HEK293 (cell line): ENCODE measurements around the gene TSPAN10.

ENCODE experiments used
- GLI4 ChIP-seq: fragments of 450-650 bp; formaldehyde crosslinking; IDR thresholded peaks from 2 replicates; pipeline ENCODE4 v1.5.1; 2016; ENCODE audit warnings: missing biosample characterization, missing genetic modification characterization
- PRDM1 ChIP-seq: fragments of 450-650 bp; formaldehyde crosslinking; IDR thresholded peaks from 2 replicates; pipeline ENCODE4; 2016; ENCODE audit warnings: missing biosample characterization, missing genetic modification characterization
- TCF7L2 ChIP-seq: IDR thresholded peaks from 2 replicates; pipeline ENCODE4 v1.6.1; 2011; ENCODE audit warnings: low read depth, mild to moderate bottlenecking, inconsistent platforms, low read length, moderate library complexity, borderline replicate concordance
- ZBTB21 ChIP-seq: fragments of 450-650 bp; formaldehyde crosslinking; IDR thresholded peaks from 2 replicates; pipeline ENCODE4 v1.5.1; 2017; ENCODE audit warnings: missing biosample characterization, missing genetic modification characterization
- ZFP37 ChIP-seq: fragments of 450-650 bp; formaldehyde crosslinking; IDR thresholded peaks from 2 replicates; pipeline ENCODE4 v1.5.1; 2016; ENCODE audit warnings: missing biosample characterization, missing genetic modification characterization
- ZNF23 ChIP-seq: fragments of 450-650 bp; formaldehyde crosslinking; IDR thresholded peaks from 2 replicates; pipeline ENCODE4 v1.5.1; 2016; ENCODE audit warnings: missing biosample characterization, missing genetic modification characterization, borderline replicate concordance
- ZNF626 ChIP-seq: fragments of 450-650 bp; sonication (Bioruptor Pico); formaldehyde crosslinking; IDR thresholded peaks from 2 replicates; pipeline ENCODE4 v1.5.1; 2018; ENCODE audit warnings: missing biosample characterization, missing genetic modification characterization, inconsistent platforms
- ZNF701 ChIP-seq: fragments of 450-650 bp; formaldehyde crosslinking; IDR thresholded peaks from 2 replicates; pipeline ENCODE4 v1.5.1; 2016; ENCODE audit warnings: missing biosample characterization, missing genetic modification characterization
- TF ChIP-seq, protein P1 (sequence below): fragments of 450-650 bp; formaldehyde crosslinking; IDR thresholded peaks from 2 replicates; pipeline ENCODE4 v1.5.1; 2016; ENCODE audit warnings: missing biosample characterization, missing genetic modification characterization
- TF ChIP-seq, protein P2 (sequence below): fragments of 450-650 bp; formaldehyde crosslinking; conservative IDR thresholded peaks from 2 replicates; pipeline ENCODE4 v1.5.1; 2016; ENCODE audit warnings: low read depth, missing biosample characterization, missing genetic modification characterization
- TF ChIP-seq, protein P3 (sequence below): fragments of 450-650 bp; formaldehyde crosslinking; IDR thresholded peaks from 2 replicates; pipeline ENCODE4 v1.5.1; 2016; ENCODE audit warnings: missing biosample characterization, missing genetic modification characterization

DNA sequence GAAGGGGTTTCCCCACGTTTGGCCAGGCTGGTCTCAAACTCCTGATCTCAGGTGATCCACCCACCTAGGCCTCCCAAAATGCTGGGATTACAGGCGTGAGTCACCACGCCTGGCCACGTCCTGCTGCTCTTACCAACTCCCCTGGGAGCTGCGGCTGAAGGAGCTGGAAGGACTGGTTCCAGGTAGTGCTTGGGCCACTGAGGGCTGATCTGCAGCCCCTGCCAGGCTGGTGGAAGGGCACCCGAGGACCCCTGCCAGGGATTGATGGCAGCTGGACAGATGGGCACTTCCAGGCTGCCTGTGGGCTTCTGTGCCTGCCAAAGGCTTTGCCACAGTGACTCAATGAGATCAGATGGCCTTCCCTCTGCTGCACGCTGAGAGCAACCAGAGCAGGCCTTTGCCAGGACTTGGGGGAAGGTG, 27.1 kb downstream of the TSPAN10 start:
- TF ChIP-seq ZBTB21 (tag by site-specific recombination) (no peak), GLI4 (no peak), ZFP37 (tag by site-specific recombination) (no peak), PRDM1 (tag by site-specific recombination) (no peak), ZNF23 (tag by site-specific recombination) (no peak), TCF7L2 (no peak), ZNF701 (no peak), ZNF626 (tag by site-specific recombination) (no peak)
- TF ChIP-seq, protein P1, sequence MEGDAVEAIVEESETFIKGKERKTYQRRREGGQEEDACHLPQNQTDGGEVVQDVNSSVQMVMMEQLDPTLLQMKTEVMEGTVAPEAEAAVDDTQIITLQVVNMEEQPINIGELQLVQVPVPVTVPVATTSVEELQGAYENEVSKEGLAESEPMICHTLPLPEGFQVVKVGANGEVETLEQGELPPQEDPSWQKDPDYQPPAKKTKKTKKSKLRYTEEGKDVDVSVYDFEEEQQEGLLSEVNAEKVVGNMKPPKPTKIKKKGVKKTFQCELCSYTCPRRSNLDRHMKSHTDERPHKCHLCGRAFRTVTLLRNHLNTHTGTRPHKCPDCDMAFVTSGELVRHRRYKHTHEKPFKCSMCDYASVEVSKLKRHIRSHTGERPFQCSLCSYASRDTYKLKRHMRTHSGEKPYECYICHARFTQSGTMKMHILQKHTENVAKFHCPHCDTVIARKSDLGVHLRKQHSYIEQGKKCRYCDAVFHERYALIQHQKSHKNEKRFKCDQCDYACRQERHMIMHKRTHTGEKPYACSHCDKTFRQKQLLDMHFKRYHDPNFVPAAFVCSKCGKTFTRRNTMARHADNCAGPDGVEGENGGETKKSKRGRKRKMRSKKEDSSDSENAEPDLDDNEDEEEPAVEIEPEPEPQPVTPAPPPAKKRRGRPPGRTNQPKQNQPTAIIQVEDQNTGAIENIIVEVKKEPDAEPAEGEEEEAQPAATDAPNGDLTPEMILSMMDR (tag by site-specific recombination) = no peak
- TF ChIP-seq, protein P2, sequence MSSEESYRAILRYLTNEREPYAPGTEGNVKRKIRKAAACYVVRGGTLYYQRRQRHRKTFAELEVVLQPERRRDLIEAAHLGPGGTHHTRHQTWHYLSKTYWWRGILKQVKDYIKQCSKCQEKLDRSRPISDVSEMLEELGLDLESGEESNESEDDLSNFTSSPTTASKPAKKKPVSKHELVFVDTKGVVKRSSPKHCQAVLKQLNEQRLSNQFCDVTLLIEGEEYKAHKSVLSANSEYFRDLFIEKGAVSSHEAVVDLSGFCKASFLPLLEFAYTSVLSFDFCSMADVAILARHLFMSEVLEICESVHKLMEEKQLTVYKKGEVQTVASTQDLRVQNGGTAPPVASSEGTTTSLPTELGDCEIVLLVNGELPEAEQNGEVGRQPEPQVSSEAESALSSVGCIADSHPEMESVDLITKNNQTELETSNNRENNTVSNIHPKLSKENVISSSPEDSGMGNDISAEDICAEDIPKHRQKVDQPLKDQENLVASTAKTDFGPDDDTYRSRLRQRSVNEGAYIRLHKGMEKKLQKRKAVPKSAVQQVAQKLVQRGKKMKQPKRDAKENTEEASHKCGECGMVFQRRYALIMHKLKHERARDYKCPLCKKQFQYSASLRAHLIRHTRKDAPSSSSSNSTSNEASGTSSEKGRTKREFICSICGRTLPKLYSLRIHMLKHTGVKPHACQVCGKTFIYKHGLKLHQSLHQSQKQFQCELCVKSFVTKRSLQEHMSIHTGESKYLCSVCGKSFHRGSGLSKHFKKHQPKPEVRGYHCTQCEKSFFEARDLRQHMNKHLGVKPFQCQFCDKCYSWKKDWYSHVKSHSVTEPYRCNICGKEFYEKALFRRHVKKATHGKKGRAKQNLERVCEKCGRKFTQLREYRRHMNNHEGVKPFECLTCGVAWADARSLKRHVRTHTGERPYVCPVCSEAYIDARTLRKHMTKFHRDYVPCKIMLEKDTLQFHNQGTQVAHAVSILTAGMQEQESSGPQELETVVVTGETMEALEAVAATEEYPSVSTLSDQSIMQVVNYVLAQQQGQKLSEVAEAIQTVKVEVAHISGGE (tag by site-specific recombination) = no peak
- TF ChIP-seq, protein P3, sequence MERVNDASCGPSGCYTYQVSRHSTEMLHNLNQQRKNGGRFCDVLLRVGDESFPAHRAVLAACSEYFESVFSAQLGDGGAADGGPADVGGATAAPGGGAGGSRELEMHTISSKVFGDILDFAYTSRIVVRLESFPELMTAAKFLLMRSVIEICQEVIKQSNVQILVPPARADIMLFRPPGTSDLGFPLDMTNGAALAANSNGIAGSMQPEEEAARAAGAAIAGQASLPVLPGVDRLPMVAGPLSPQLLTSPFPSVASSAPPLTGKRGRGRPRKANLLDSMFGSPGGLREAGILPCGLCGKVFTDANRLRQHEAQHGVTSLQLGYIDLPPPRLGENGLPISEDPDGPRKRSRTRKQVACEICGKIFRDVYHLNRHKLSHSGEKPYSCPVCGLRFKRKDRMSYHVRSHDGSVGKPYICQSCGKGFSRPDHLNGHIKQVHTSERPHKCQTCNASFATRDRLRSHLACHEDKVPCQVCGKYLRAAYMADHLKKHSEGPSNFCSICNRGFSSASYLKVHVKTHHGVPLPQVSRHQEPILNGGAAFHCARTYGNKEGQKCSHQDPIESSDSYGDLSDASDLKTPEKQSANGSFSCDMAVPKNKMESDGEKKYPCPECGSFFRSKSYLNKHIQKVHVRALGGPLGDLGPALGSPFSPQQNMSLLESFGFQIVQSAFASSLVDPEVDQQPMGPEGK = no peak
